Left renal pelvis (tissue), 4 donors: ENCODE measurements around the gene RNF217. TPM values are rescaled to one million over a fixed set of nuclear protein-coding genes. Genes with fewer than 3 reads are reported as not detected.
"Not testable (repeated sequence)": the region's sequence is repeated elsewhere in the genome, so short reads cannot be mapped to it uniquely, and the experiment has no call there.

Experiments
- DNase-seq, 4 donors: peaks; one replicate each; pipeline ENCODE4 v3.0.0-alpha.2; 2013; ENCODE audit warnings: low read depth in 4 of 4, low spot score in 3 of 4
- polyA plus RNA-seq, 4 donors: library from polyadenylated mRNA; unstranded; fragments of 120-200 nt; gene quantifications; one replicate each; pipeline ENCODE4 v1.2.1, GENCODE V29; 2013; ENCODE audit not compliant: insufficient read length in 4 of 4

RNF217 gene
- polyA plus RNA-seq, 4 donors = 14.8 to 18.4 (median 15.8) TPM

GRCh38 chr6:124962639-124963415 lies 590 bp downstream of the RNF217 start:
- peak in 2 of 4 donors; percentile 40 to 44 for DNase-seq

- DNase-seq = peak in 2 of 4 donors; percentile 36 to 39
These were observed 1.2 kb downstream of the RNF217 start for GRCh38 chr6:124963416-124963785.

GRCh38 chr6:124963831-124964763 lies 1.9 kb downstream of the RNF217 start:
- DNase-seq = peak in 1 of 4 donors; percentile 23

- DNase-seq = no peak
These were observed 2.5 kb downstream of the RNF217 start for GRCh38 chr6:124964764-124965105.

- DNase-seq = not testable (repeated sequence)
These were observed 3.2 kb downstream of the RNF217 start for GRCh38 chr6:124965424-124965850.

- no peak for DNase-seq
These were observed 5.2 kb downstream of the RNF217 start for GRCh38 chr6:124967444-124967843.

- no peak for DNase-seq
These were observed 6.2 kb downstream of the RNF217 start for GRCh38 chr6:124968401-124968800.

GRCh38 chr6:124970243-124970642 lies 8.0 kb downstream of the RNF217 start:
- no peak for DNase-seq

- DNase-seq = no peak
These were observed 8.5 kb downstream of the RNF217 start for GRCh38 chr6:124970763-124971162.

- no peak for DNase-seq
These were observed 11.5 kb downstream of the RNF217 start for GRCh38 chr6:124973780-124974179.

- no peak for DNase-seq
These were observed 12.6 kb downstream of the RNF217 start for GRCh38 chr6:124974771-124975377.

GRCh38 chr6:124977067-124977908 lies 15.1 kb downstream of the RNF217 start:
- DNase-seq = no peak

GRCh38 chr6:124978451-124979293 lies 16.4 kb downstream of the RNF217 start:
- no peak for DNase-seq

- no peak for DNase-seq
These were observed 17.0 kb downstream of the RNF217 start for GRCh38 chr6:124979294-124979678.

- no peak for DNase-seq
These were observed 20.4 kb downstream of the RNF217 start for GRCh38 chr6:124982669-124983068.

GRCh38 chr6:124983383-124984083 lies 21.3 kb downstream of the RNF217 start:
- no peak for DNase-seq

- no peak for DNase-seq
These were observed 22.6 kb downstream of the RNF217 start for GRCh38 chr6:124984668-124985338.

- no peak for DNase-seq
These were observed 23.9 kb downstream of the RNF217 start for GRCh38 chr6:124986164-124986563.
